Right ventricle myocardium superior (tissue), 1 donor: Measurements from ENCODE around the gene GAB3. TPM values are rescaled to one million over a fixed set of nuclear protein-coding genes. Genes with fewer than 3 reads are reported as not detected.
"Not testable (repeated sequence)": the region's sequence is repeated elsewhere in the genome, so short reads cannot be mapped to it uniquely, and the experiment has no call there.

Experiments
- ATAC-seq: fragments of 200-7000 bp; cut with Tn5 transposase; one replicate; pipeline ENCODE4 v1.9.1; 2020; ENCODE audit warnings: mild to moderate bottlenecking; ENCODE audit not compliant: poor library complexity
- DNase-seq: peaks from one replicate; pipeline ENCODE4 v3.0.0-alpha.2; 2020
- intact Hi-C: fragments of 100-400 bp; cut with DNase I; formaldehyde crosslinking; loops from one replicate; pipeline ENCODE4 v1.11.2; 2022
- total RNA-seq: library from RNA; stranded (reverse); fragmentation: NEBNext Ultra II Directional; extraction: Animal tissue kit (Norgen Biotek cat#: 25700); gene quantifications from one replicate; pipeline ENCODE4 v1.2.1, GENCODE V29; 2021
- donor health status: DM: no; HTN: yes; CAD: no; lungs with severe emphysema.

Gene GAB3
- total RNA-seq, 1 donor from 2014 or later: 11.9 TPM

DNA sequence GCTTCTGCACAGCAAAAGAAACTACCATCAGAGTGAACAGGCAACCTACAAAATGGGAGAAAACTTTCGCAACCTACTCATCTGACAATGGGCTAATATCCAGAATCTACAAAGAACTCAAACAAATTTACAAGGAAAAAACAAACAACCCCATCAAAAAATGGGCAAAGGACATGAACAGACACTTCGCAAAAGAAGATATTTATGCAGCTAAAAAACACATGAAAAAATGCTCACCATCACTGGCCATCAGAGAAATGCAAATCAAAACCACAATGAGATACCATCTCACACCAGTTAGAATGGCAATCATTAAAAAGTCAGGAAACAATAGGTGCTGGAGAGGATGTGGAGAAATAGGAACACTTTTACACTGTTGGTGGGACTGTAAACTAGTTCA lies 60.4 kb downstream of the GAB3 start:
- DNase-seq, intact Hi-C loops, ATAC-seq: not testable (repeated sequence)

- intact Hi-C loops, ATAC-seq: not testable (repeated sequence)
These were observed 78.8 kb downstream of the GAB3 start for GRCh38 chrX:154672084-154672483.

DNA sequence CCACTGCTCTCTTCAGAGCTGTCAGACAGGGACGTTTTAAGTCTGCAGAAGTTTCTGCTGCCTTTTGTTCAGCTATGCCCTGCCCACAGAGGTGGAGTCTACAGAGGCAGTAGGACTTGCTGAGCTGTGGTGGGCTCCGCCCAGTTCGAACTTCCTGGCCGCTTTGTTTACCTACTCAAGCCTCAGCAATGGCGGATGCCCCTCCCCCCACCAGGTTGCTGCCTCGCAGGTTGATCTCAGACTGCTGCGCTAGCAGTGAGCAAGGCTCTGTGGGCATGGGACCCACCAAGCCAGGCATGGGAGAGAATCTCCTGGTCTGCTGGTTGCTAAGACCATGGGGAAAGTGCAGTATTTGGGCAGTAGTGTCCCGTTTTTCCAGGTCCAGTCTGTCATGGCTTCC lies 80.0 kb downstream of the GAB3 start:
- DNase-seq, ATAC-seq, intact Hi-C loops: not testable (repeated sequence)

More at GRCh38 chrX:154672084-154672483, 78.8 kb downstream of the GAB3 start:
- DNase-seq: not testable (repeated sequence)

- intact Hi-C loops: no loop called here
- ATAC-seq (no peak), DNase-seq (no peak)
These were observed 89.0 kb downstream of the GAB3 start for GRCh38 chrX:154661899-154662298.

- intact Hi-C loops: no loop called here
- ATAC-seq (no peak), DNase-seq (no peak)
These were observed 89.7 kb downstream of the GAB3 start for GRCh38 chrX:154661170-154661569.

DNA sequence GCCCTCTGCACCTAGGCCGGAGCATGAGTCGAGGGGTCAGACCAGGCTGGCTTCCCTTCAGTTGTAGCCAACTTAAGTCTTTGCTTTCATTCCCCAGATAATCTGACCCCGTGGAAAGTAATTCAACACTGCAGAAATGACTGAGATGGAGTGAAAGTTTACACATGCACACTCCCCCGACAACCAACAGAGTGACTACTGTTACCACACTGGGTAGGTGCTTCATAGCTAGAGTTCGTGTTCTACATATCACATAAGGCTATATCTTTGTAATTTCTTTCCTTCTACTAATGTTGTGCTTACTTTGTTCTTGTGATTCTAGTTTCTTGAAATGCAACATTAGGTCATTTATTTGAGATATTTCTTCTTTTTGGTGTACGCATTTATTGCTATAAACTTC lies 90.3 kb downstream of the GAB3 start:
- ATAC-seq: no peak
- intact Hi-C loops: no loop called here
- no peak for DNase-seq

DNA sequence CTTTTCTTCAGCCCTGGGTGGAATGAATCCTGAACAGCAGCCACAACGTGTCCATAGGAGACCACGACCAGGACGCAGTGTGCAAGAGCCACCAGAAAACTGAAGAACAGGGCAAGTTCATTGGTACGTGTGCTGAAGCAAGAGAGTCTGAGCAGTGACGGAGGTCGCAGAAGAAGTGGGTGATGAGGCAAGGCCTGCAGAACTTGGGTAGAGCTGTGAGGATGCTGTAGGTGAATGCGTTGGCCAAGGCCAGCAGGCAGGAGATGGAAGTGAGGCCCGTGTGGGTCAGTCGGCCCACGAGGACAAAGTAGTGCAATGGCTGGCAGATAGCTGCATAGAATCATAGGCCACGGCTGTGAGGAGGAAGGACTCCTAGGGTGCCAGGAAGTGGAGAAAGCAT lies 91.9 kb downstream of the GAB3 start:
- intact Hi-C loops: no loop called here
- ATAC-seq (no peak), DNase-seq (no peak)

DNA sequence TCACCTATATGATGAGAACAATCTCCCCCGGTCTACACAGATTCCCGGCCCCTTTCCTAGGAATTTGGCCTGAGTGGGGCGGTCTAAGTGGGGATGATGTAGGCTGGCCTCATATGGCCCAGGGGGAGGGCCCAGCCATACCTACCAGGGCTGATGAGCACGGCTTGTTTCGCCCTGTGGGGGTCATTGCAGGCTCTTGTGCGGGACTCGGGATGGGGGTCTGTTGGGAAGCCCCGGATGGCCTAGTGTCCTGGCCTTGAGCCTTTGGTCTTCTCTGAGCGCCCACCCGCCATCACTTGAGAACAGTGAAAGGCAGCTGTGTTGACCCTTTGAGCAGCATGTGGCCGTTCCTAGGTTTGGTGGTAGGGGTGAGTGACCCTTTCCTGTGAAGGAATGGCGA lies 92.7 kb downstream of the GAB3 start:
- DNase-seq (no peak), ATAC-seq (no peak)
- intact Hi-C loops: no loop called here

GRCh38 chrX:154657226-154657805 lies 93.6 kb downstream of the GAB3 start:
- ATAC-seq: no peak
- intact Hi-C loops: no loop called here

DNA sequence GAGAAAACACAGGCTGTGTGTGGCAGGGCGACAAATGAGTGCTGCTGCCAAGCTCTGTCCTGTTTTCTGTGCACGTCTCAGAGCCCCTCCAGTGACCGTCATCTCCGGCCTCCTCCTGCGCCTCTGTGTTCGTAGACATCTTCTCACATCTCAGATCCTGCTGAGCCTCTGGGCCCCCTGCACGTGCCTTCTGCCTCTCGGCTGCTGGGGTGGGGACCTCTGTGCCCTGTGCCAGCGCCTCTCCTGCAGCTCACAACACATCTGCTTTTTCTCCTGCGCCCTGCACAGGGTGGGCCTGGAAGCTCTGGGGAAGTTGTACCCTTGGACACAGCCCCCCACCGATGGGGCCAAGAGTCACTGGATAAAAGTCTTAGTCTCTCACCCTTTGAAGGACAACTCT lies 95.1 kb downstream of the GAB3 start:
- DNase-seq (no peak), ATAC-seq (no peak)
- intact Hi-C loops: no loop called here

More at GRCh38 chrX:154657226-154657805, 93.6 kb downstream of the GAB3 start:
- DNase-seq: no peak

DNA sequence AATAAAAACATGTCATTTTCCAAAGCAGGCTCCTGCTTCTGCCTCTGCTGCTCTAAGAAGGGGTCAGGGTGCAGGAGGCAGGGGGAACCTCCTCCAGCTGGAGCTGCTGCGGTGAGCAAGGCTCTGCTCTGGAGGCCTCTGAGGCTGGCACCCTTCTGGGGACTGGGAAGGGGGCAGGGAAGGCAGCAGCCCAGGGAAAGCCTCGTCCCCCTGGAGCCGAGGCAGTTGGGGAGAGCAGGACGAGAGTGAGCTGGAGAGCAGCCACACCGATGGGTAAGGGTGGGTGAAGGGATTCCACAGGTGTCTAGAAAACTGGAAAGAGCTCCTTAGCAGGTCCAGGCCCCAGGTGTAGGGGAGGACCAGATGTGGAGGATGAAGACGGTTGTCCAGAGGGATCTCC lies 95.5 kb downstream of the GAB3 start:
- no peak for ATAC-seq
- intact Hi-C loops: no loop called here
- DNase-seq: no peak

- ATAC-seq (no peak), DNase-seq (no peak)
- intact Hi-C loops: no loop called here
These were observed 96.0 kb downstream of the GAB3 start for GRCh38 chrX:154654925-154655324.

GRCh38 chrX:154654372-154654771 lies 96.5 kb downstream of the GAB3 start:
- no peak for DNase-seq
- intact Hi-C loops: no loop called here
- ATAC-seq: no peak

DNA sequence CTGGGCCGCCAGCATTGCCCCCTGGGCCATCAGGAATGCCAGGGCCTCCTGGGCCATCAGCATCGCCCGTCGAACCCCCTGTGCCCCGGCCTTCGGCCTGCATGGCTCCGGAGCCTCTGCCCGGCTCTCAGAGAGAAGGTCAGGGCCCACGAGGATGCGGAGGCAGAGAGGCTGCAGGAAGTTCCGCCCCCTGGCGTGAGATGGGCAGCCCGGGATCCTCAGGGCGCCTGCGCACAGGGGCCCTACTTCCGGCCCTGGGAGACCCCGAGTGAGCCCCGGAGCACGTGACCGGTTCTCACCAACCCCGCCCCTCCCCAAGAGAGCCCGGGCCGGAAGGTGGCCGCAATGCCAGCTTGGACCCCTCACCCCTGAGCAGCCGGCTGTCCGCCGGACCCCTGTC lies 97.5 kb downstream of the GAB3 start, which contains the start of gene CTAG2:
Gene CTAG2, minus strand, starts transcription at position 167 of the 400 bp plus-strand sequence. Its CDS starts 64 bp downstream, at position 103.
- ATAC-seq, DNase-seq, intact Hi-C loops: not testable (repeated sequence)

DNA sequence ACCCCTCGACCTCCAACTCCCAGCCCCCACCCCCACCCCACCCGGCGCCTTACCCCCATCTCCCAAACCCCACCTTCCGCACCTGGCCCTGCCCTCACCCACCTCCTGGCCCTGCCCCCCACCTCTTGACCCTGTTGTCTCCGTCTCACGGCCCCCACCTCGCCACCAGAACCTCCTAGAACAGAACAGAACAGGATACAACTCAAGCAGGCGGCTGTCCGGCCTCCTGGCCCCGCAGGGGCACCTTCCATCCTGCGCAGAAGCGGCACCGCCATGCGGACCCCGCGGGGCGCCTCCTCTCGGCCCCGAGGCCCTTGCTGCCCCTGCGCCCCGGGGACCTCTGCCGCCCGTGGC lies 97.9 kb downstream of the GAB3 start:
- intact Hi-C loops: no loop called here
- DNase-seq: no peak
- ATAC-seq: no peak

GRCh38 chrX:154652311-154653047 lies 98.4 kb downstream of the GAB3 start:
- intact Hi-C loops: no loop called here
- ATAC-seq: no peak
- DNase-seq: no peak

- no peak for ATAC-seq
- DNase-seq: no peak
- intact Hi-C loops: no loop called here
These were observed 100.7 kb downstream of the GAB3 start for GRCh38 chrX:154650221-154650510.

- DNase-seq: no peak
- ATAC-seq: no peak
- intact Hi-C loops: no loop called here
These were observed 101.2 kb downstream of the GAB3 start for GRCh38 chrX:154649503-154650220.

- ATAC-seq (no peak), DNase-seq (no peak)
- intact Hi-C loops: no loop called here
These were observed 101.9 kb downstream of the GAB3 start for GRCh38 chrX:154648931-154649330.
